SU-DHL-6 (cell line): ENCODE data around the gene WWTR1.

Source experiments
- H2AFZ ChIP-seq: fragments of 200-600 bp; sonication (generic); 2 replicates; pipeline ENCODE4 v1.6.1; 2014; ENCODE audit warnings: low read depth, mild to moderate bottlenecking, moderate library complexity, mixed read lengths, antibody characterized with exemption, low read length; ENCODE audit not compliant: severe bottlenecking
- H3F3A ChIP-seq: fragments of 200-600 bp; shearing (Covaris generic); 2 replicates; pipeline ENCODE4 v1.6.0; 2016; ENCODE audit warnings: antibody characterized with exemption, mild to moderate bottlenecking; ENCODE audit not compliant: insufficient read depth
- H3K27ac ChIP-seq: fragments of 200-600 bp; sonication (generic); 2 replicates; pipeline ENCODE4 v1.5.1; 2016; ENCODE audit warnings: low read depth, mild to moderate bottlenecking, low read length, moderate library complexity, mixed read lengths
- H3K27me3 ChIP-seq: fragments of 200-600 bp; sonication (generic), shearing (Covaris generic); 2 replicates; pipeline ENCODE4 v1.6.0; 2014; ENCODE audit warnings: mild to moderate bottlenecking, low read length
- H3K36me3 ChIP-seq: fragments of 200-600 bp; sonication (generic); 2 replicates; pipeline ENCODE4 v1.6.1; 2014; ENCODE audit warnings: mild to moderate bottlenecking, low read length, mixed read lengths
- H3K4me2 ChIP-seq: fragments of 300-600, 200-600 bp; shearing (Covaris generic), sonication (generic); 2 replicates; pipeline ENCODE4 v1.6.0; 2014; ENCODE audit warnings: low read length, low read depth, mild to moderate bottlenecking; ENCODE audit not compliant: poor library complexity, severe bottlenecking
- H3K4me3 ChIP-seq: fragments of 200-600 bp; sonication (generic); 2 replicates; pipeline ENCODE4 v1.5.1; 2014; ENCODE audit warnings: antibody characterized with exemption, low read length, mild to moderate bottlenecking, mixed read lengths; ENCODE audit not compliant: insufficient read depth, poor library complexity, severe bottlenecking
- H3K79me2 ChIP-seq: fragments of 200-600 bp; sonication (generic); 2 replicates; pipeline ENCODE4 v1.6.1; 2014; ENCODE audit warnings: mild to moderate bottlenecking, low read length, moderate library complexity; ENCODE audit not compliant: insufficient read depth
- H3K9ac ChIP-seq: fragments of 200-600 bp; sonication (generic); 2 replicates; pipeline ENCODE4 v1.7.0; 2014; ENCODE audit warnings: mild to moderate bottlenecking, low read length
- H3K9me2 ChIP-seq: fragments of 200-600 bp; sonication (generic); replicated peaks from 2 replicates; pipeline ENCODE4 v1.6.1; 2014; ENCODE audit warnings: low read length; ENCODE audit not compliant: insufficient read depth
- H3K9me3 ChIP-seq: fragments of 200-600 bp; sonication (generic); 2 replicates; pipeline ENCODE4 v1.6.1; 2014; ENCODE audit warnings: low read length, mixed read lengths; ENCODE audit not compliant: insufficient read depth
- H4K20me1 ChIP-seq: fragments of 200-600 bp; sonication (generic); 2 replicates; pipeline ENCODE4 v1.6.1; 2014; ENCODE audit warnings: low read depth, mild to moderate bottlenecking, antibody characterized with exemption, low read length, moderate library complexity, mixed read lengths
- EZH2phosphoT487 ChIP-seq: fragments of 200-600 bp; sonication (generic), shearing (Covaris generic); conservative IDR thresholded peaks from 2 replicates; pipeline ENCODE4 v1.6.1; 2018; ENCODE audit warnings: mild to moderate bottlenecking, antibody characterized with exemption, low read length, moderate library complexity, mixed read lengths
- TF ChIP-seq, protein P1 (sequence below): fragments of 200-600 bp; sonication (generic); IDR thresholded peaks from one replicate; pipeline ENCODE4 v1.5.1; 2017; ENCODE audit warnings: antibody characterized with exemption, mild to moderate bottlenecking, low read length, moderate library complexity; ENCODE audit not compliant: insufficient read depth, poor library complexity, severe bottlenecking

The WWTR1 gene

DNA sequence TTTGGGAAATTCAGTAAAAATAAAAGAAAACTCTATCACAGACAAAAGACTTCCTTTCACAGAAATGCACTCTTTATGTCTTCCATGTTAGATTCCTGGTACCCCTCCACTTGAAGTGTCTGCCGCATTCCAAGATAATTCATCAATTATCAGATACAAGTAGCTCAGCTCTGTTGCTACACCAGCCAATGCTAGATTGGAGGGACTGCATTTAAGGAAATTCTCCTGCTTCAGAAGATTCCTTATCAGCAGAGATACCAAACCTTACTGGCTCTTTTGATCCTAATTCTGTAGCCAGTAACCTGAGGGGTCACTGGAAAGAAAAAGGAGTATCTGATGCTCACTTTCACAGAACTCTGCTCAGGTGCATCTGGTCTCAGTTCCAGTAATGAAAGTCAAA is 119.5 kb downstream of the WWTR1 start:
- Histone ChIP-seq H3K79me2 (no peaks in the 10 kb centered on the region), H3K27ac (no peak overlapping the region), H3K27me3 (no peaks in the 10 kb centered on the region), H2AFZ (no peak overlapping the region), H3F3A (no peaks in the 10 kb centered on the region), H3K9me2 (no peaks in the 10 kb centered on the region), H4K20me1 (no peaks in the 10 kb centered on the region), H3K9ac (no peak overlapping the region), H3K4me2 (no peak overlapping the region), H3K36me3 (no peaks in the 10 kb centered on the region), H3K4me3 (no peak overlapping the region), H3K9me3 (no peaks in the 10 kb centered on the region)
- TF ChIP-seq, protein P1, sequence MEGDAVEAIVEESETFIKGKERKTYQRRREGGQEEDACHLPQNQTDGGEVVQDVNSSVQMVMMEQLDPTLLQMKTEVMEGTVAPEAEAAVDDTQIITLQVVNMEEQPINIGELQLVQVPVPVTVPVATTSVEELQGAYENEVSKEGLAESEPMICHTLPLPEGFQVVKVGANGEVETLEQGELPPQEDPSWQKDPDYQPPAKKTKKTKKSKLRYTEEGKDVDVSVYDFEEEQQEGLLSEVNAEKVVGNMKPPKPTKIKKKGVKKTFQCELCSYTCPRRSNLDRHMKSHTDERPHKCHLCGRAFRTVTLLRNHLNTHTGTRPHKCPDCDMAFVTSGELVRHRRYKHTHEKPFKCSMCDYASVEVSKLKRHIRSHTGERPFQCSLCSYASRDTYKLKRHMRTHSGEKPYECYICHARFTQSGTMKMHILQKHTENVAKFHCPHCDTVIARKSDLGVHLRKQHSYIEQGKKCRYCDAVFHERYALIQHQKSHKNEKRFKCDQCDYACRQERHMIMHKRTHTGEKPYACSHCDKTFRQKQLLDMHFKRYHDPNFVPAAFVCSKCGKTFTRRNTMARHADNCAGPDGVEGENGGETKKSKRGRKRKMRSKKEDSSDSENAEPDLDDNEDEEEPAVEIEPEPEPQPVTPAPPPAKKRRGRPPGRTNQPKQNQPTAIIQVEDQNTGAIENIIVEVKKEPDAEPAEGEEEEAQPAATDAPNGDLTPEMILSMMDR, result no peak
- no peak for TF ChIP-seq EZH2phosphoT487

DNA sequence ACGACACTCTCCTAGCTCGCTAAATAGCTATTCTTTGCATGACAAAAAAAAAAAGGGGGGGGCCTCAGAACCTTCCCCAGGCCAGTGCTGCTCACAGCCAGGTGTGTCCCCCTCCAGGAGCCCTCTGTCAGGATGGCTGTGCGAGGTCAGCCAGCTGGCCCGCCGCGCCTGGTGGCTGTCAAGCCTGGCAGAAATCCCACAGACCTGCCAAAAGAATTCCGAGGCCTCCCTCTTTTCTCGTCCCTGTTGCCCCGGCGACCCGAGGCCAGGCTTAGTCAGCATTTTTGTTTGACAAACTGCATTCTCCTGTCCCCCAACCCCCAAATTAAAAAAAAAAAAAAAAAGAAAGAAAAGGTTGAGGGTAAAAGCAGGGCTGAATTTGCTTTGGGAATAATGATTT is 121.4 kb downstream of the WWTR1 start:
- H3K9me2 ChIP-seq, result no peaks in the 10 kb centered on the region
- no peaks in the 10 kb centered on the region for H3F3A ChIP-seq
- no peaks in the 10 kb centered on the region for H3K27me3 ChIP-seq
- no peak overlapping the region for H3K27ac ChIP-seq
- H3K4me2 ChIP-seq, result no peak overlapping the region
- TF ChIP-seq, protein P1, result no peak
- no peak for TF ChIP-seq EZH2phosphoT487
- H3K9ac ChIP-seq, result no peak overlapping the region
- H3K36me3 ChIP-seq, result no peaks in the 10 kb centered on the region
- H4K20me1 ChIP-seq, result no peaks in the 10 kb centered on the region
- no peaks in the 10 kb centered on the region for H3K79me2 ChIP-seq
- H2AFZ ChIP-seq, result no peak overlapping the region
- H3K9me3 ChIP-seq, result no peaks in the 10 kb centered on the region
- no peak overlapping the region for H3K4me3 ChIP-seq

DNA sequence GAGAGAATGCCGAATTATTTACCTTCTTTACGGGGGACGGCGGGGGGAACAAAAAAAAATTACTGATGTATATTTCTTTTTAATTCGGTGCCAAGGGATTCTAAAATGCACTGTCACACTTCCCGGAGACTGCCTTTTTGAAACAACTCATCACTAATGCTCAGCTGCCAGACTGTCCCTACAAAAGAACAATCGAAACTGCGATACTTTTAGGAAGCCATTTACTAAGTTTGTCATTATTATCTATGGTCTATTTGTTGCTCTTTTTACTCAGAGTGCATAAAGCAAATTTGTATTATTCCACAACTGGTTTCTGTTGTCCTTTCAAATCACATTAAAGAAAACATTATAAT is 122.5 kb downstream of the WWTR1 start:
- no peaks in the 10 kb centered on the region for H3F3A ChIP-seq
- no peak overlapping the region for H3K27ac ChIP-seq
- no peak overlapping the region for H3K4me2 ChIP-seq
- H3K9me3 ChIP-seq, result no peaks in the 10 kb centered on the region
- no peaks in the 10 kb centered on the region for H3K36me3 ChIP-seq
- H3K9me2 ChIP-seq, result no peaks in the 10 kb centered on the region
- no peaks in the 10 kb centered on the region for H3K27me3 ChIP-seq
- no peak overlapping the region for H3K9ac ChIP-seq
- H3K4me3 ChIP-seq, result no peak overlapping the region
- H2AFZ ChIP-seq, result no peak overlapping the region
- no peaks in the 10 kb centered on the region for H3K79me2 ChIP-seq
- H4K20me1 ChIP-seq, result no peaks in the 10 kb centered on the region
- no peak for TF ChIP-seq EZH2phosphoT487
- TF ChIP-seq, protein P1, result no peak
